Hematopoietic multipotent progenitor cell treated with erythropoietin and hydrocortisone succinate and interleukin-3 and kit ligand, for 4 days (in vitro differentiated cells): Measurements from ENCODE around the gene NPBWR2.
"Not testable (repeated sequence)": the region's sequence is repeated elsewhere in the genome, so short reads cannot be mapped to it uniquely, and the experiment has no call there.

Experiments used
- DNase-seq: peaks from one replicate; pipeline ENCODE4 v3.0.0-alpha.2; 2015

The NPBWR2 gene

GRCh38 chr20:64102647-64103354, 4.6 kb downstream of the NPBWR2 start:
- peak; percentile 22 for DNase-seq

GRCh38 chr20:64101731-64102621, 5.4 kb downstream of the NPBWR2 start:
- DNase-seq: peak; percentile 76

DNA sequence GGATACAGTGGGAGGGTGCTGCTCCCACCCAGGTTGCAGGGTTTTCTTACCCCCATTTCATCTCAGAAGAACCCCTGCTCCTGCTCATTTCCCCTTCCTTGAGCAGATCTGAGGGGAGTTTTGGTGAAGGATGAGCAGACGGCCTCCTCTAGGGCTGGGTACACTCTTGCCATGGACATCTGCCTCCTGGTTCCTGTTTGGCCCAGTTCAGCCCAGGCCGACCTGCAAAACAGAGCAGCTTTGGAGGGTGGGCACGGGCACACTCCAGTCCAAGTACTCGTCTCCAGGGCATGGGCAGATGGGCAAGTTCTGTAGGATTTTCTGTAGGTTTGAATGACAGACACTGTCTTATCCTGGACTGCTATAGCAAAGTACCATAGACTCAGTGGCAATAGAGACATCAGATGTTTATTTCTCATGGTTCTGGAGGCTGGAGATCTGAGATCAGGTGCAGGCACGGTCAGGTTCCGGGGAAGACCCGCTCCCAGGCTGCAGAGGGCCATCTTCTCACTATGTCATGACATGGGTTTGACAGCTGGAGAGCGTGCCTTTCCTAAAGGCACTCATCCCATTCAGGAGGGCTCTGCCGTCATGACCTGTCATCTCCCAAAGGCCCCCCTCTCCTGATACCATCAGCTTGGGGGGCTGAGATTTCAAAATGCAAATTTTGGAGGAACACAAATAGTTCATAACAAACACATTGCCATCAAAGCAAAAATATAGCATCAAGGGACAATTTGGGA, 6.2 kb downstream of the NPBWR2 start:
- no peak for DNase-seq

DNA sequence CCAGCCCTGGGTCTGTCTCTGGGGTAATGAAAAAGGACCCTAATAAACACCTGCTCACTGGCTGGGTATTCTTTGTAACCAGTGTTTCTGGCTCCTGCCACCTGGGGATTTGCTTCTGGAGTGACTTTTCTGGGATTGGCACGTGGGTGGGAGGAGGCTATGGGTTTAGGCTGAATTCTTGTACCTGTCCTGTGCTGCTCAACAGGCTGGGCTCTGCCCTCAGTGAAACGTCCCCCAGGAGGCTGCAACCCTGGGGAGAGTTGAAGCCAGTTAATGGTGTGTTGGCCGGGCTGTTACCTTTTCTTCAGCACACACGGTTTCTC, 6.8 kb downstream of the NPBWR2 start:
- DNase-seq: no peak

DNA sequence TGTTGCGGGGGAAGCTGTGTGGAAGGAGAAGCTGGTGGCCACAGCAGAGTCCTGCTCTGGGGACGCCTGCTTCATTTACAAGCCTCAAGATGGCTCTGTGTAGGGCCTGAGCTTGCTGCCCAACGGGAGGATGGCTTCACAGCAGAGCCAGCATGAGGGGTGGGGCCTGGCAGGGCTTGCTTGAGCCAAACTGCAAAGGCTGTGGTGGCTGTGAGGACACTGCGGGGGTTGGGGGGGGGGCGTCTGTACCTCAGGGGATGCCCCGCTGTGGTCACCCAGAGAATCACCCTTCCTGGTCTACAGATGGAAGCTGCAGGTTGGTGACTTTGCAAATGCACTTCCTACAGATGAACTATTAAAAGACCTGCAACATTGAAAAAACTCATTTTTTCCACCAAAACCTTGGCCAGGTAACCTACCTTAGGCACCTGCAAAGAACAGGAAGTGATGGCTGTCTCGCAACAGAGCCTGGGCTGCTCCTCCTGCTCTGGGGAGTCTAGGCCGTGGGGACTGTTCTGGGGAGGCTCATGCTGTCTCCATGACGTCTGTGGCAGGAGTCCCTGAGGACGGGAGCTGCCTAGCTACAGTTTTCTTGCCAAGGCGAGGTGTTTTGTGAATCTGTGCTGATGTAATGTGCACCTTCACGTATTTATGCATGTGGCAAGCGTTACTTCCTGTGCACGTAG, 7.3 kb downstream of the NPBWR2 start:
- DNase-seq: no peak

DNA sequence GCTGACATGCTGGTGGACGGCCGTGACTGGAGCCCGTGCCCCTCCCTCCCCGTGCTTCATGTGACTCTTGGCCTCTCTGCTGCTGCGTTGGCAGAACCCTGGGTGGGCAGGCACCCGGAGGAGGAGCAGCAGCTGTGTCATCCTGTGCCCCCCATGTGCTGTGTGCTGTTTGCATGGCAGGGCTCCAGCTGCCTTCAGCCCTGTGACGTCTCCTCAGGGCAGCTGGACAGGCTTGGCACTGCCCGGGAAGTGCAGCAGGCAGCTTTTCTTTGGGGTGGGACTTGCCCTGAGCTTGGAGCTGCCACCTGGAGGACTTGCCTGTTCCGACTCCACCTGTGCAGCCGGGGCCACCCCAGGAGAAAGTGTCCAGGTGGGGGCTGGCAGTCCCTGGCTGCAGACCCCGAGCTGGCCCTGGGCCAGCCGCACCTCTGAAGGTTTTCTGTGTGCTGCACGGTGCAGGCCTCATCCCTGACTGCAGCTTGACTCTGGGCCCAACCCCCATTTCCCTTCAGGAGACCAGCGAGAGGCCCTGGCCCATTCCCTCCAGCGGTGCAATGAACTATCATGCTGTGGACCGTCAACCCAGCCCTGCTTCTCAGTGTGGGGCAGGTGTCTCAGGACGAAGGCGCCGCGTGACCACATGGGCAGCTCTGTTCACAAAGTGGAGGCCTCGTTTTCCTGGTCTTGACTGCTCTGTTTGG, 8.1 kb downstream of the NPBWR2 start:
- no peak for DNase-seq

GRCh38 chr20:64098471-64099013, 8.8 kb downstream of the NPBWR2 start:
- DNase-seq: no peak

GRCh38 chr20:64096535-64096934, 10.8 kb downstream of the NPBWR2 start:
- no peak for DNase-seq

DNA sequence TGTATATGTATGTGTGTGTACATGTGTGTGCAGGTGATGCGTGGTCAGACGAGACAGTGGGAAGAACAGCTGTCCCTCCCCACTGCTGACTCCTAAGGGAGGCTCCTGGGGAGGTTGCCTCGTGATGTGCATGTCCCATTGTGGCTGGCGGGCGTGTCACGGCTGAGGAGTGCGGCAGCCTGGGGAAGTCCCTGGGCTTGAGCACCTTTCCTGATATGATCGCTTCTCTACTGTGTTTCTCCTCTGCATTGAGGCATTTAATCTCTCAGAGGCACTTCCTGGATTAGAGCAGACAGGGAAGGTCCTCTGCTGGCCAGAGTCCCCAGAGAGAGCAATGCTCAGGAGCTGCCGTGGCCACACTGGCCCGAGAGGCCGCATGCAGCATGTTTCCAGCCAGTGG, 11.4 kb downstream of the NPBWR2 start:
- no peak for DNase-seq

- no peak for DNase-seq
These were observed 11.9 kb downstream of the NPBWR2 start for GRCh38 chr20:64095455-64095854.

DNA sequence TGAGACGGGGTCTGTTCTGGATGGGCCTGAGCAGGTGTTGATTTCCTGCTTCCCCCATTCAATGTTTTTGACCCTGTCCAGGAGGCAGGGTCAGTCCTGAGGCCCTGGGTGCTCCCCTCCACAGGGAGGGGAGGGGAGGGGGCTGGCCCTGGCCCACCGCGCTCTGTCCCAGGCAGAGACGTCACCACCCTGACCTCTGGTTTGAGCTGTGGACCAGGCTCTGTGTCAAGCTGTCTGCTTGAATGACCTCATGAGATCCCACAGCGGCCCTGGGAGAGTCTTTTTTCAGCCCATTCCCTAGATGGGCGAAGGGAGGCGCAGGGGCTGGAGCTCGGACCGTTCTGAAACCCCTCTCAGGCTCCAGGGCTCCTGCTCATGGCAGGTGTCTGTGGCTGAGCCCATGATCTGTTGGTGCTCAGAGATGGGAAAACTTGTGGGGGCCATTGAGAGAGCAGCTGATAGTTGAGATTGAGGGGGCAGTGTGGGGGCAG, 14.3 kb downstream of the NPBWR2 start:
- DNase-seq: no peak

GRCh38 chr20:64092258-64093012, 14.9 kb downstream of the NPBWR2 start:
- DNase-seq: no peak

DNA sequence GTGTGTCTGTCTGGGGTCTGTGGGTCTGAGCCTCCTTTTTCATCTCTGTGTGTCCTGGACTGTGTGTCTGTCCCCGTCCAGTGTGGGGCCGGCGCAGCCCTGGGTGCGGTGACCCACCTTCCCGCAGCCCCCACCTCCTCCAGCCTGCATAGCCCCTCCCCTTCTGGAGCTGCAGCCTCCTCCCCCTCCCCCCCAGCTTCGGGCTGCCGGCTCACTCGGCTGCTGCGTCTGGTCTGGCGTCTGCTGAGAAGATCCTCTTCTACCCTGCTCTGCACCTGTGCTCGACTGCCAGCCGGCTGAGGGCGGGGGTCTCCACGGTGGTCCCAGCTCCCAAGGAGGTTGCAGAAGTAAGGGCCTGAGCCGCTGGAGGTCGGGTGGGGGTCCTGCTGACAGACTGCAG, 15.6 kb downstream of the NPBWR2 start:
- no peak for DNase-seq

DNA sequence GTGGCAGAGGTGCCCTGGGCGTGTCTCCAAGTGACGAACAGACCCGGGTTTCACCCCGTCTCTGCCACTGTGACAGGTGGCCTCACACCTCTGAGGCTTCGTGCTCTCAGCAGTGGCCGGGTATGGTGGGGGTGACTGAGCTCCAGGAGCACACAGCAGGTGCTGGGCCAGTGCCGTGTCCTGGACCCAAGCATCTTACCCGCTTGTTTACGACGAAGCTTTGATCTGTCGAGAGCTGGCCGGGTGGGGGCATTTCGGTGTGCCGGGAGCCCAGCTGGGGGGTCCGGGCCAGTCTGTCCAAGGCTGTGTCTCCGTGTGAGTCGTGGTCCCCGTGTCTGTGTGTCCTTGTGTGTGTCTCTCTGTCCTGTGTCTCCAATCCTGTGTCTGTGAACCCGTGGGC, 16.0 kb downstream of the NPBWR2 start:
- DNase-seq: no peak

- no peak for DNase-seq
These were observed 17.2 kb downstream of the NPBWR2 start for GRCh38 chr20:64090165-64090564.

DNA sequence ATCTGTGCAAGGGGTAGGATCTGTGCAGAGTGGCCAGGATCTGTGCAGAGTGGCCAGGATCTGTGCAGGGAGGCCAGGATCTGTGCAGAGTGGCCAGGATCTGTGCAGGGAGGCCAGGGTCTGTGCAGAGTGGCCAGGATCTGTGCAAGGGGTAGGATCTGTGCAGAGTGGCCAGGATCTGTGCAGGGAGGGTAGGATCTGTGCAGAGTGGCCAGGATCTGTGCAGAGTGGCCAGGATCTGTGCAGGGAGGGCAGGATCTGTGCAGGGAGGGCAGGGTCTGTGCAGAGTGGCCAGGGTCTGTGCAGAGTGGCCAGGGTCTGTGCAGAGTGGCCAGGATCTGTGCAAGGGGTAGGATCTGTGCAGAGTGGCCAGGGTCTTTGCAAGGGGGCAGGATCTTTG, 18.8 kb downstream of the NPBWR2 start:
- DNase-seq: not testable (repeated sequence)

DNA sequence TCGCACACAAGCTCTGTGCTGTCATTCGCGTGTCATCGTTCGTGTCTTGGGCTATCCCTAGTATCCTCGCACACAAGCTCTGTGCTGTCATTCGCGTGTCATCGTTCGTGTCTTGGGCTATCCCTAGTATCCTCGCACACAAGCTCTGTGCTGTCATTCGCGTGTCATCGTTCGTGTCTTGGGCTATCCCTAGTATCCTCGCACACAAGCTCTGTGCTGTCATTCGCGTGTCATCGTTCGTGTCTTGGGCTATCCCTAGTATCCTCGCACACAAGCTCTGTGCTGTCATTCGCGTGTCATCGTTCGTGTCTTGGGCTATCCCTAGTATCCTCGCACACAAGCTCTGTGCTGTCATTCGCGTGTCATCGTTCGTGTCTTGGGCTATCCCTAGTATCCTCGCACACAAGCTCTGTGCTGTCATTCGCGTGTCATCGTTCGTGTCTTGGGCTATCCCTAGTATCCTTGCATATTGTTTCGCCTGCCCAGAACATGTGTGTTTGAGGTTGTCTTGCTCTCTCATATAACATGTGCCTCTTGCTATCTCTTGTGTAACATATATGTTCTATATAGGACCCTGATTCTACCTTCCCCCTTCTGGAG, 20.0 kb downstream of the NPBWR2 start:
- DNase-seq: not testable (repeated sequence)

- no peak for DNase-seq
These were observed 20.6 kb downstream of the NPBWR2 start for GRCh38 chr20:64086801-64087200.

DNA sequence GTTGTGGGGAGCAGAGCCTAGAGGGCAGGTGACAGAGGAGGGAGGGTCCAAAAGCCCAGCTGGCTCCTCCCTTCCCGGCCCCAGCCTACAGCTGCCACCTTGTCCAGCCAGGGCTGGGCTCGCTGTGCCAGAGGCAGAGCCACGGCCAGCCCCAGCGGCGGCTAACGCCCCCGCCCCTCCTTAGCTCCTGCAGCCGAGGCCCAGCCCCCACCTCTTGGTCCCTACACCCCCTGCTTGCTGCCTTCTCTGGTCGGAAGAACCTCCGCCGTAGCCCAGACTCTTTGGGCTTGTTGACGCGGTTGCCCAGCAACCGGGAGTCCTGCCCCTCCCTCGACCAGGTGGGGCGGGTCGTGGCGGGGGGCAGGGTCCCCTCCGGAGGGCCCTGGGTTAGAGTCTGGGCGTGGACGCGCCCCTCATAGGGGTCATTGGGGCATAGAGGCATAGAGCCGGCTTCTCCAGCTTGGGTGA, 22.6 kb downstream of the NPBWR2 start:
- DNase-seq: no peak
